H9 (cell line): ENCODE data around the gene SCO2. TPM values are rescaled to one million over a fixed set of nuclear protein-coding genes. Genes with fewer than 3 reads are reported as not detected.

Experiments used
- DNase-seq: peaks from one replicate; pipeline ENCODE4 v3.0.0-alpha.2; 2017
- H2AFZ ChIP-seq: one replicate; pipeline ENCODE4 v1.6.1; 2013; ENCODE audit warnings: mild to moderate bottlenecking, low read length, control low read depth, moderate library complexity
- H2AK5ac ChIP-seq: 2 replicates; pipeline ENCODE4 v1.6.1; 2013; ENCODE audit warnings: low read length, control low read depth, mixed read lengths; ENCODE audit not compliant: insufficient read length
- H2BK120ac ChIP-seq: one replicate; pipeline ENCODE4 v1.6.1; 2013; ENCODE audit warnings: low read depth, mild to moderate bottlenecking, low read length, control low read depth, inconsistent platforms; ENCODE audit not compliant: poor library complexity, severe bottlenecking
- H2BK12ac ChIP-seq: 2 replicates; pipeline ENCODE4 v1.6.1; 2013; ENCODE audit warnings: low read length, control low read depth, mixed read lengths, low read depth; ENCODE audit not compliant: insufficient read length
- H2BK15ac ChIP-seq: 2 replicates; pipeline ENCODE4 v1.6.1; 2013; ENCODE audit warnings: low read depth, low read length, control low read depth
- H2BK20ac ChIP-seq: one replicate; pipeline ENCODE4 v1.6.1; 2013; ENCODE audit warnings: low read depth, mild to moderate bottlenecking, low read length, control low read depth, inconsistent platforms; ENCODE audit not compliant: poor library complexity, severe bottlenecking
- H2BK5ac ChIP-seq: 2 replicates; pipeline ENCODE4 v1.6.1; 2013; ENCODE audit warnings: low read length, control low read depth, mixed read lengths; ENCODE audit not compliant: insufficient read length
- H3K14ac ChIP-seq: 2 replicates; pipeline ENCODE4 v1.6.1; 2013; ENCODE audit warnings: low read length, control low read depth; ENCODE audit not compliant: insufficient read depth
- H3K18ac ChIP-seq: 2 replicates; pipeline ENCODE4 v1.6.1; 2013; ENCODE audit warnings: low read depth, mild to moderate bottlenecking, mixed read lengths, low read length, control low read depth; ENCODE audit not compliant: insufficient read length
- H3K23ac ChIP-seq: 2 replicates; pipeline ENCODE4 v1.6.1; 2013; ENCODE audit warnings: low read length, control low read depth, mixed read lengths, low read depth; ENCODE audit not compliant: insufficient read length
- H3K23me2 ChIP-seq: 2 replicates; pipeline ENCODE4 v1.6.1; 2013; ENCODE audit warnings: low read depth, mild to moderate bottlenecking, mixed read lengths, low read length, control low read depth; ENCODE audit not compliant: insufficient read length, poor library complexity, severe bottlenecking
- H3K27ac ChIP-seq: 2 replicates; pipeline ENCODE4 v1.5.1; 2013; ENCODE audit warnings: low read length, control low read depth, mixed read lengths, low read depth; ENCODE audit not compliant: insufficient read length
- H3K27me3 ChIP-seq: 2 replicates; pipeline ENCODE4 v1.6.1; 2013; ENCODE audit warnings: low read length, control low read depth, inconsistent platforms; ENCODE audit not compliant: insufficient read depth
- H3K4ac ChIP-seq: 2 replicates; pipeline ENCODE4 v1.6.1; 2013; ENCODE audit warnings: low read depth, mild to moderate bottlenecking, control low read depth, inconsistent platforms, low read length, moderate library complexity
- H3K4me1 ChIP-seq: 2 replicates; pipeline ENCODE4 v1.6.1; 2013; ENCODE audit warnings: low read length, control low read depth, inconsistent platforms; ENCODE audit not compliant: insufficient read depth
- H3K4me2 ChIP-seq: 2 replicates; pipeline ENCODE4 v1.6.1; 2013; ENCODE audit warnings: low read length, control low read depth, mixed read lengths; ENCODE audit not compliant: insufficient read length, insufficient read depth
- H3K56ac ChIP-seq: 2 replicates; pipeline ENCODE4 v1.6.1; 2013; ENCODE audit warnings: low read depth, mild to moderate bottlenecking, mixed read lengths, low read length, control low read depth; ENCODE audit not compliant: insufficient read length
- H3K79me1 ChIP-seq: 2 replicates; pipeline ENCODE4 v1.6.1; 2013; ENCODE audit warnings: low read depth, mild to moderate bottlenecking, moderate library complexity, low read length, control low read depth, inconsistent platforms; ENCODE audit not compliant: insufficient read depth, poor library complexity, severe bottlenecking
- H3K79me2 ChIP-seq: 2 replicates; pipeline ENCODE4 v1.6.1; 2013; ENCODE audit warnings: low read length, control low read depth, inconsistent platforms; ENCODE audit not compliant: insufficient read depth
- H3K9ac ChIP-seq: 2 replicates; pipeline ENCODE4 v1.6.1; 2013; ENCODE audit warnings: low read length, control low read depth, mixed read lengths; ENCODE audit not compliant: insufficient read length; ENCODE audit errors: extremely low read depth
- H3K9me3 ChIP-seq: one replicate; pipeline ENCODE4 v1.6.1; 2013; ENCODE audit warnings: low read depth, low read length, inconsistent platforms; ENCODE audit not compliant: control insufficient read depth
- H3T11ph ChIP-seq: one replicate; pipeline ENCODE4 v1.6.1; 2013; ENCODE audit warnings: mild to moderate bottlenecking, low read length, control low read depth, inconsistent platforms
- H4K20me1 ChIP-seq: one replicate; pipeline ENCODE4 v1.6.1; 2013; ENCODE audit not compliant: control insufficient read depth, insufficient read length, insufficient read depth
- H4K5ac ChIP-seq: 2 replicates; pipeline ENCODE4 v1.6.1; 2013; ENCODE audit warnings: low read depth, mild to moderate bottlenecking, mixed read lengths, low read length, control low read depth; ENCODE audit not compliant: insufficient read length
- H4K8ac ChIP-seq: replicated peaks from 2 replicates; pipeline ENCODE4 v1.6.1; 2013; ENCODE audit warnings: low read length, control low read depth, mixed read lengths, low read depth; ENCODE audit not compliant: insufficient read length
- H4K91ac ChIP-seq: 2 replicates; pipeline ENCODE4 v1.6.1; 2013; ENCODE audit warnings: low read depth, mild to moderate bottlenecking, moderate library complexity, mixed read lengths, low read length, control low read depth; ENCODE audit not compliant: insufficient read length
- H3K27ac Mint-ChIP-seq, 3 experiments: 2 replicates in 2 of 3; 3 replicates in 1 of 3; pipeline ENCODE4 v1.8.0; 2020 to 2021; ENCODE audit warnings: mixed read lengths in 3 of 3, mild to moderate bottlenecking in 1 of 3, moderate library complexity in 1 of 3
- H3K27me3 Mint-ChIP-seq: 2 replicates; pipeline ENCODE4 v1.8.0; 2021; ENCODE audit warnings: low read depth, mild to moderate bottlenecking, moderate library complexity, mixed read lengths
- H3K36me3 Mint-ChIP-seq, 3 experiments: 2 replicates in 2 of 3; 3 replicates in 1 of 3; pipeline ENCODE4 v1.8.0; 2020 to 2021; ENCODE audit warnings: low read depth in 3 of 3, mixed read lengths in 3 of 3; ENCODE audit not compliant: insufficient read depth in 1 of 3
- H3K4me1 Mint-ChIP-seq, 2 experiments: 2 replicates each; pipeline ENCODE4 v1.8.0; 2020; ENCODE audit warnings: mixed read lengths in 2 of 2
- H3K4me3 Mint-ChIP-seq, 2 experiments: 2 replicates in 1 of 2; 3 replicates in 1 of 2; pipeline ENCODE4 v1.8.0; 2020 to 2021; ENCODE audit warnings: mild to moderate bottlenecking in 2 of 2, mixed read lengths in 2 of 2, moderate library complexity in 1 of 2
- H3K9me3 Mint-ChIP-seq, 2 experiments: 2 replicates in 1 of 2; 3 replicates in 1 of 2; pipeline ENCODE4 v1.8.0; 2020; ENCODE audit warnings: mild to moderate bottlenecking in 2 of 2, mixed read lengths in 2 of 2, moderate library complexity in 1 of 2
- CTCF ChIP-seq: fragments of 200-600 bp; sonication (generic); conservative IDR thresholded peaks from 3 replicates; pipeline ENCODE4 v1.8.0; 2021; ENCODE audit warnings: antibody characterized with exemption, mild to moderate bottlenecking
- WGBS: extraction: QIAGEN DNeasy Blood & Tissue Kit; methylation state at CpG from one replicate; pipeline ENCODE4 v1.1.7; 2013; ENCODE audit warnings: missing lambda C conversion rate, low lambda C conversion rate, mixed read lengths; ENCODE audit not compliant: insufficient read length; ENCODE audit errors: extremely low coverage; 5-methylcytosine and 5-hydroxymethylcytosine counted together
- total RNA-seq: library from RNA; stranded (reverse); gene quantifications from 2 replicates; pipeline ENCODE4 v1.2.1, GENCODE V29; 2021

SCO2 gene
- total RNA-seq, 1 experiment from 2014 or later, result 3.3 TPM

GRCh38 chr22:50519151-50519550 lies 6.2 kb downstream of the SCO2 start:
- no peaks in the 10 kb centered on the region for H3K79me1 ChIP-seq
- Mint-ChIP-seq H3K27ac (no peak overlapping the region), H3K36me3 (peaks cover 7 to 65% (median 46%) of the 10 kb centered on the region in 3 experiments), H3K9me3 (no peaks in the 10 kb centered on the region), H3K4me3 (no peak overlapping the region), H3K4me1 (no peaks in the 10 kb centered on the region), H3K27me3 (no peaks in the 10 kb centered on the region)
- no peak overlapping the region for H3K14ac ChIP-seq
- no peaks in the 10 kb centered on the region for H3K27me3 ChIP-seq
- H3T11ph ChIP-seq, result no peak overlapping the region
- H3K23me2 ChIP-seq, result no peaks in the 10 kb centered on the region
- no peak overlapping the region for H2AK5ac ChIP-seq
- H3K27ac ChIP-seq, result no peak overlapping the region
- no peaks in the 10 kb centered on the region for H3K4me1 ChIP-seq
- no peaks in the 10 kb centered on the region for H3K9me3 ChIP-seq
- DNase-seq, result no peak
- no peak overlapping the region for H3K18ac ChIP-seq
- H2AFZ ChIP-seq, result no peak overlapping the region
- no peak overlapping the region for H2BK20ac ChIP-seq
- WGBS, result no CpG with 5 or more reads among the region's 8 CpGs
- no peak overlapping the region for H2BK5ac ChIP-seq
- no peak overlapping the region for H3K56ac ChIP-seq
- H2BK12ac ChIP-seq, result no peak overlapping the region
- no peak overlapping the region for H4K5ac ChIP-seq
- H4K20me1 ChIP-seq, result peaks cover 3% of the 10 kb centered on the region
- TF ChIP-seq CTCF, result no peak
- no peak overlapping the region for H3K23ac ChIP-seq
- no peak overlapping the region for H3K9ac ChIP-seq
- no peak overlapping the region for H4K8ac ChIP-seq
- H3K4me2 ChIP-seq, result no peak overlapping the region
- H2BK15ac ChIP-seq, result no peak overlapping the region
- H4K91ac ChIP-seq, result no peak overlapping the region
- no peak overlapping the region for H2BK120ac ChIP-seq
- H3K79me2 ChIP-seq, result 0 out of 2 replicates have a peak, but pooled peaks cover 2% of the 10 kb centered on the region
- no peak overlapping the region for H3K4ac ChIP-seq
